KMS-11 (cell line): ENCODE data around the gene GUCY1A1.

Experiments used
- H2AFZ ChIP-seq: fragments of 200-600 bp; sonication (generic); 2 replicates; pipeline ENCODE4 v1.6.1; 2016; ENCODE audit warnings: antibody characterized with exemption, mixed run types, low read depth
- H3K27ac ChIP-seq: fragments of 200-600 bp; sonication (generic); 2 replicates; pipeline ENCODE4 v1.6.1; 2016; ENCODE audit warnings: mild to moderate bottlenecking, mixed run types
- H3K27me3 ChIP-seq: fragments of 200-600 bp; sonication (generic); 2 replicates; pipeline ENCODE4 v1.6.1; 2017; ENCODE audit warnings: mild to moderate bottlenecking, low read depth, mixed run types, moderate library complexity; ENCODE audit not compliant: insufficient read depth
- H3K36me3 ChIP-seq: fragments of 200-600 bp; sonication (generic); 2 replicates; pipeline ENCODE4 v1.6.1; 2017; ENCODE audit warnings: mild to moderate bottlenecking, mixed run types; ENCODE audit not compliant: insufficient read depth
- H3K4me1 ChIP-seq: fragments of 200-600 bp; sonication (generic); 2 replicates; pipeline ENCODE4 v1.6.1; 2016; ENCODE audit warnings: mild to moderate bottlenecking, low read depth, mixed run types; ENCODE audit not compliant: poor library complexity, severe bottlenecking
- H3K4me2 ChIP-seq: fragments of 200-600 bp; sonication (generic); 2 replicates; pipeline ENCODE4 v1.7.0; 2016; ENCODE audit warnings: mild to moderate bottlenecking, mixed run types
- H3K4me3 ChIP-seq: fragments of 200-600 bp; sonication (generic); IDR thresholded peaks from 2 replicates; pipeline ENCODE4 v1.6.1; 2017; ENCODE audit warnings: low read depth, low read length, mixed read lengths; ENCODE audit not compliant: insufficient read depth
- H3K79me2 ChIP-seq: fragments of 200-600 bp; sonication (generic); 2 replicates; pipeline ENCODE4 v1.6.1; 2016; ENCODE audit warnings: low read depth, mixed run types; ENCODE audit not compliant: insufficient read depth
- H3K9ac ChIP-seq: fragments of 200-600 bp; sonication (generic); 2 replicates; pipeline ENCODE4 v1.6.1; 2016; ENCODE audit warnings: mild to moderate bottlenecking, mixed run types
- H4K20me1 ChIP-seq: fragments of 200-600 bp; sonication (generic); 2 replicates; pipeline ENCODE4 v1.6.1; 2016; ENCODE audit warnings: mild to moderate bottlenecking, mixed run types; ENCODE audit not compliant: insufficient read depth
- TF ChIP-seq, protein P1 (sequence below): fragments of 200-600 bp; sonication (generic); conservative IDR thresholded peaks from 2 replicates; pipeline ENCODE4 v1.6.1; 2017; ENCODE audit warnings: low read depth, mild to moderate bottlenecking, antibody characterized with exemption, low read length, moderate library complexity, mixed read lengths

GUCY1A1 gene

DNA sequence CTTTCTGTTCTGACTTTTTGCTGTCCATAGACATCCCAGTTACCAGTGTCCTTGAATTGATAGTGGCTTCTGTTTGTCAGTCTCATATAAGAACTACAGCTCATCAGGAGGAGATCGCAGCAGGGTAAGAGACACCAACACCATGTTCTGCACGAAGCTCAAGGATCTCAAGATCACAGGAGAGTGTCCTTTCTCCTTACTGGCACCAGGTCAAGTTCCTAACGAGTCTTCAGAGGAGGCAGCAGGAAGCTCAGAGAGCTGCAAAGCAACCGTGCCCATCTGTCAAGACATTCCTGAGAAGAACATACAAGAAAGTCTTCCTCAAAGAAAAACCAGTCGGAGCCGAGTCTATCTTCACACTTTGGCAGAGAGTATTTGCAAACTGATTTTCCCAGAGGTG, 30.1 kb downstream of the GUCY1A1 start:
- no peak overlapping the region for H3K4me2 ChIP-seq
- no peak overlapping the region for H3K4me3 ChIP-seq
- H2AFZ ChIP-seq: no peak overlapping the region
- TF ChIP-seq, protein P1, sequence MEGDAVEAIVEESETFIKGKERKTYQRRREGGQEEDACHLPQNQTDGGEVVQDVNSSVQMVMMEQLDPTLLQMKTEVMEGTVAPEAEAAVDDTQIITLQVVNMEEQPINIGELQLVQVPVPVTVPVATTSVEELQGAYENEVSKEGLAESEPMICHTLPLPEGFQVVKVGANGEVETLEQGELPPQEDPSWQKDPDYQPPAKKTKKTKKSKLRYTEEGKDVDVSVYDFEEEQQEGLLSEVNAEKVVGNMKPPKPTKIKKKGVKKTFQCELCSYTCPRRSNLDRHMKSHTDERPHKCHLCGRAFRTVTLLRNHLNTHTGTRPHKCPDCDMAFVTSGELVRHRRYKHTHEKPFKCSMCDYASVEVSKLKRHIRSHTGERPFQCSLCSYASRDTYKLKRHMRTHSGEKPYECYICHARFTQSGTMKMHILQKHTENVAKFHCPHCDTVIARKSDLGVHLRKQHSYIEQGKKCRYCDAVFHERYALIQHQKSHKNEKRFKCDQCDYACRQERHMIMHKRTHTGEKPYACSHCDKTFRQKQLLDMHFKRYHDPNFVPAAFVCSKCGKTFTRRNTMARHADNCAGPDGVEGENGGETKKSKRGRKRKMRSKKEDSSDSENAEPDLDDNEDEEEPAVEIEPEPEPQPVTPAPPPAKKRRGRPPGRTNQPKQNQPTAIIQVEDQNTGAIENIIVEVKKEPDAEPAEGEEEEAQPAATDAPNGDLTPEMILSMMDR: no peak
- H3K36me3 ChIP-seq: peaks cover 10% of the 10 kb centered on the region; the same call in 1 of the 2 replicates
- H3K27ac ChIP-seq: no peak overlapping the region
- H3K4me1 ChIP-seq: peaks cover 18% of the 10 kb centered on the region
- H3K27me3 ChIP-seq: no peaks in the 10 kb centered on the region
- no peak overlapping the region for H3K9ac ChIP-seq
- peaks cover 8% of the 10 kb centered on the region; the same call in 1 of the 2 replicates for H4K20me1 ChIP-seq
- peaks cover 74% of the 10 kb centered on the region for H3K79me2 ChIP-seq

GRCh38 chr4:155701827-155702226, 35.2 kb downstream of the GUCY1A1 start:
- Histone ChIP-seq H3K4me2 (no peak overlapping the region), H3K4me1 (peaks cover 16% of the 10 kb centered on the region), H3K79me2 (peaks cover 23% of the 10 kb centered on the region; the same call in 1 of the 2 replicates), H3K27me3 (no peaks in the 10 kb centered on the region), H2AFZ (no peak overlapping the region), H4K20me1 (no peaks in the 10 kb centered on the region), H3K36me3 (peaks cover 10% of the 10 kb centered on the region; the same call in 1 of the 2 replicates), H3K4me3 (no peak overlapping the region), H3K27ac (no peak overlapping the region), H3K9ac (no peak overlapping the region)
- TF ChIP-seq, protein P1: no peak

DNA sequence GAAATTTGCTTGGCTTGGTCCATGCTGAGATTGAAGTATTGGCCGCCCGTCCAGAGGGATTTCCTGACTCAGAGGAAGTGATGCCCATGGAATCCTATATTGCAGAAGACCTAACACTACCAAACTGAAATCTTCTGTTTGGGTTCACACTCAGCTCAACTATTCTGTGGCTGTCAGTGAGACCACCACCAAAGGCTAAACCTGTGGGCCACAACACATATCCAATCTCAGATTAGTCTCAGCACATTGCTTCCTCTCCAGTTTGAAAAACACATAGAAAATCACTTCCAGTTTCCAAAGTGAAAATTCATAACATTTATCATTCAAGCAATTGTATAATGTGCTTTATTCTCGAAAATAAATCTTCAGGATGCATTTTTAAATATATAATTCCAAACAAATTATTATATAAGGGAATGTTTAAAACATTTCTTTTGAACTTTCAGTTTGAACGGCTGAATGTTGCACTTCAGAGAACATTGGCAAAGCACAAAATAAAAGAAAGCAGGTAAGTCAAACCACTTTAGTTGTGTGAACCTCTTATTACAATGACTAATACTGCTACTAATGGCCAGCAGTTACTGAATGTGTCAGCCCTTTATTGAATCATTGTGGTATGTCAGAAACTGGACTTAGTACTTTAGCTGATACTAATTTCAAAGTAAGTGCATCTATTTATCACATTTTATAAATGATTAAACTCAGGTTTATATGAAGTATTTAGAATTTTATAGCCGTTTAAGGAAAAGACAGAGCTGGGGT, 37.0 kb downstream of the GUCY1A1 start:
- H3K4me2 ChIP-seq: no peak overlapping the region
- H3K9ac ChIP-seq: no peak overlapping the region
- peaks cover 16% of the 10 kb centered on the region for H3K4me1 ChIP-seq
- no peaks in the 10 kb centered on the region for H4K20me1 ChIP-seq
- TF ChIP-seq, protein P1: no peak
- H2AFZ ChIP-seq: no peak overlapping the region
- no peaks in the 10 kb centered on the region for H3K27me3 ChIP-seq
- peaks cover 9% of the 10 kb centered on the region; the same call in 1 of the 2 replicates for H3K79me2 ChIP-seq
- no peak overlapping the region for H3K4me3 ChIP-seq
- peaks cover 10% of the 10 kb centered on the region; the same call in 1 of the 2 replicates for H3K36me3 ChIP-seq
- no peak overlapping the region for H3K27ac ChIP-seq

DNA sequence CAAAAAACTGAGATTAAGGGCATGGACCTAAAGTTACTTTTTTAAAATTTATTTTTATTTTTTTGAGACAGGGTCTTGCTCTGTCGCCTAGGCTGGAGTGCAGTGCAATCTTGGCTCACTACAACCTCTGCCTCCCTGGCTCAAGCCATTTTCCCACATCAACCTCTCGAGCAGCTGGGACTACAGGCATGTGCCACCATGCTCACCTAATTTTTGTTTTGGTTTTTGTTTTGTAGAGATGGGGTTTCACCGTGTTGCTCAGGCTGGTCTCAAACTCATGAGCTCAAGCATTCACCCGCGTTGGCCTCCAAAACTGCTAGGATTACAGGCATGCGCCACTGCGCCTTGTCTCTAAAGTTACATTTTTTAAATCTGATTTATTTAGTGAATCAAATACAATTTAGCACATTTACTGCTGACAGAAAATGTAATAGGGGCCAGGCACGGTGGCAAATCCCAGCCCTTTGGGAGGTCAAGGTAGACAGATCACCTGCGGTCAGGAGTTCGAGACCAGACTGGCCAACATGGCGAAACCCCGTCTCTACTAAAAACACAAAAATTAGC, 38.3 kb downstream of the GUCY1A1 start:
- Histone ChIP-seq H4K20me1 (no peaks in the 10 kb centered on the region), H3K4me3 (no peak overlapping the region), H3K4me2 (no peak overlapping the region), H3K9ac (no peak overlapping the region), H2AFZ (no peak overlapping the region), H3K36me3 (no peaks in the 10 kb centered on the region; the same call in 1 of the 2 replicates), H3K79me2 (peaks cover 9% of the 10 kb centered on the region; the same call in 1 of the 2 replicates), H3K27ac (no peak overlapping the region), H3K27me3 (no peaks in the 10 kb centered on the region), H3K4me1 (peaks cover 16% of the 10 kb centered on the region)
- TF ChIP-seq, protein P1: no peak
